OCI-LY3 (cell line): ENCODE data around the gene SNX1.

Source experiments
- EZH2phosphoT487 ChIP-seq: fragments of 200-600 bp; shearing (Covaris generic); IDR thresholded peaks from 2 replicates; pipeline ENCODE4 v1.6.1; 2018; ENCODE audit warnings: antibody characterized with exemption, mixed run types, low read depth
- TF ChIP-seq, protein P1 (sequence below): fragments of 200-600, 300-600 bp; sonication (generic); IDR thresholded peaks from 2 replicates; pipeline ENCODE4 v1.5.1; 2014; ENCODE audit warnings: antibody characterized with exemption, low read length, low read depth

DNA sequence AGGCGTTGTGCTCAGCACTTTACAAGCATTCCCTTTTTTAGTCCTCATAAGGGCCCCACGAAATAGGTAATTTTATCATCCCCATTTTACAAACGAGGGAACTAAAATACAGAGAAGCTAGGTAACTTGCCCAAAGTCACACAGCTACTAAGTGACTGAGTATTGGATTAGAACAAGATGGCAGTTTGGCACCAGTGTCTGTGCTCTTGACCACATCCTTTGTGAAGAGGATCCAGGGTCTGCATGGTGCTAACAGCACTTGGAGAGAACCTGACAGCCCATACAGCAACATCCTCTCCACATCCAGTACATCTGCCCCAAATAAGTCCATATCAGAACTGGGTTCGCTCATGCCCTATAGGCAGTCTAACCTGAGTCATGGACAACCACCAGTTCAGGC is 27.6 kb upstream of the SNX1 start:
- TF ChIP-seq, protein P1, sequence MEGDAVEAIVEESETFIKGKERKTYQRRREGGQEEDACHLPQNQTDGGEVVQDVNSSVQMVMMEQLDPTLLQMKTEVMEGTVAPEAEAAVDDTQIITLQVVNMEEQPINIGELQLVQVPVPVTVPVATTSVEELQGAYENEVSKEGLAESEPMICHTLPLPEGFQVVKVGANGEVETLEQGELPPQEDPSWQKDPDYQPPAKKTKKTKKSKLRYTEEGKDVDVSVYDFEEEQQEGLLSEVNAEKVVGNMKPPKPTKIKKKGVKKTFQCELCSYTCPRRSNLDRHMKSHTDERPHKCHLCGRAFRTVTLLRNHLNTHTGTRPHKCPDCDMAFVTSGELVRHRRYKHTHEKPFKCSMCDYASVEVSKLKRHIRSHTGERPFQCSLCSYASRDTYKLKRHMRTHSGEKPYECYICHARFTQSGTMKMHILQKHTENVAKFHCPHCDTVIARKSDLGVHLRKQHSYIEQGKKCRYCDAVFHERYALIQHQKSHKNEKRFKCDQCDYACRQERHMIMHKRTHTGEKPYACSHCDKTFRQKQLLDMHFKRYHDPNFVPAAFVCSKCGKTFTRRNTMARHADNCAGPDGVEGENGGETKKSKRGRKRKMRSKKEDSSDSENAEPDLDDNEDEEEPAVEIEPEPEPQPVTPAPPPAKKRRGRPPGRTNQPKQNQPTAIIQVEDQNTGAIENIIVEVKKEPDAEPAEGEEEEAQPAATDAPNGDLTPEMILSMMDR: no peak
- TF ChIP-seq EZH2phosphoT487: no peak
